ENCODE measurements around the gene KYAT1. TPM values are rescaled to one million over a fixed set of nuclear protein-coding genes. Genes with fewer than 3 reads are reported as not detected.
A peak's percentile ranks its signal among the peaks of the same experiment; 100 is the strongest.

The KYAT1 gene
- total and polyA plus RNA-seq, 2 of the 13 experiments (the other 11 are each of a cell fraction or from before 2014, with no cell fraction given) = 9.2 to 46.5 TPM

- TF ChIP-seq, protein P1, sequence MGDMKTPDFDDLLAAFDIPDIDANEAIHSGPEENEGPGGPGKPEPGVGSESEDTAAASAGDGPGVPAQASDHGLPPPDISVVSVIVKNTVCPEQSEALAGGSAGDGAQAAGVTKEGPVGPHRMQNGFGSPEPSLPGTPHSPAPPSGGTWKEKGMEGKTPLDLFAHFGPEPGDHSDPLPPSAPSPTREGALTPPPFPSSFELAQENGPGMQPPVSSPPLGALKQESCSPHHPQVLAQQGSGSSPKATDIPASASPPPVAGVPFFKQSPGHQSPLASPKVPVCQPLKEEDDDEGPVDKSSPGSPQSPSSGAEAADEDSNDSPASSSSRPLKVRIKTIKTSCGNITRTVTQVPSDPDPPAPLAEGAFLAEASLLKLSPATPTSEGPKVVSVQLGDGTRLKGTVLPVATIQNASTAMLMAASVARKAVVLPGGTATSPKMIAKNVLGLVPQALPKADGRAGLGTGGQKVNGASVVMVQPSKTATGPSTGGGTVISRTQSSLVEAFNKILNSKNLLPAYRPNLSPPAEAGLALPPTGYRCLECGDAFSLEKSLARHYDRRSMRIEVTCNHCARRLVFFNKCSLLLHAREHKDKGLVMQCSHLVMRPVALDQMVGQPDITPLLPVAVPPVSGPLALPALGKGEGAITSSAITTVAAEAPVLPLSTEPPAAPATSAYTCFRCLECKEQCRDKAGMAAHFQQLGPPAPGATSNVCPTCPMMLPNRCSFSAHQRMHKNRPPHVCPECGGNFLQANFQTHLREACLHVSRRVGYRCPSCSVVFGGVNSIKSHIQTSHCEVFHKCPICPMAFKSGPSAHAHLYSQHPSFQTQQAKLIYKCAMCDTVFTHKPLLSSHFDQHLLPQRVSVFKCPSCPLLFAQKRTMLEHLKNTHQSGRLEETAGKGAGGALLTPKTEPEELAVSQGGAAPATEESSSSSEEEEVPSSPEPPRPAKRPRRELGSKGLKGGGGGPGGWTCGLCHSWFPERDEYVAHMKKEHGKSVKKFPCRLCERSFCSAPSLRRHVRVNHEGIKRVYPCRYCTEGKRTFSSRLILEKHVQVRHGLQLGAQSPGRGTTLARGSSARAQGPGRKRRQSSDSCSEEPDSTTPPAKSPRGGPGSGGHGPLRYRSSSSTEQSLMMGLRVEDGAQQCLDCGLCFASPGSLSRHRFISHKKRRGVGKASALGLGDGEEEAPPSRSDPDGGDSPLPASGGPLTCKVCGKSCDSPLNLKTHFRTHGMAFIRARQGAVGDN (CRISPR knock-in tag; IDR thresholded peaks at IDR 0.05) = peak; percentile 96
- TF ChIP-seq ZNF703 (CRISPR knock-in tag; IDR thresholded peaks at IDR 0.05; ENCODE audit: borderline replicate concordance) (0 out of 2 replicates have a peak, but pooled peaks have one; percentile 5), ZNF30 (CRISPR knock-in tag; IDR thresholded peaks at IDR 0.05) (peak; percentile 26; the same call in 1 of the 2 replicates), YEATS2 (CRISPR knock-in tag; IDR thresholded peaks at IDR 0.05; ENCODE audit: borderline replicate concordance) (peak; percentile 81; the same call in 1 of the 2 replicates), ZNF281 (CRISPR knock-in tag; IDR thresholded peaks at IDR 0.05; ENCODE audit: borderline replicate concordance) (no peak), SAP130 (CRISPR knock-in tag; IDR thresholded peaks at IDR 0.05; ENCODE audit: low read depth) (peak; percentile 96), ZNF264 (CRISPR knock-in tag; IDR thresholded peaks at IDR 0.05) (0 out of 2 replicates have a peak, but pooled peaks have one; percentile 65), ZNF740 (CRISPR knock-in tag; IDR thresholded peaks at IDR 0.05) (no peak), POLR2A (IDR thresholded peaks at IDR 0.05; ENCODE audit: insufficient read depth in 1 of 2, low read depth in 2 of 2, low read length in 2 of 2) (peak; percentile 77 to 83), NCOA5 (CRISPR knock-in tag; IDR thresholded peaks at IDR 0.05) (no peak; the same call in 1 of the 2 replicates), HMG20A (CRISPR knock-in tag; IDR thresholded peaks at IDR 0.05; ENCODE audit: borderline replicate concordance) (no peak), ZKSCAN8 (CRISPR knock-in tag; IDR thresholded peaks at IDR 0.05; ENCODE audit: borderline replicate concordance) (0 out of 2 replicates have a peak, but pooled peaks have one; percentile 54), ZNF841 (CRISPR knock-in tag; IDR thresholded peaks at IDR 0.05; ENCODE audit: borderline replicate concordance) (no peak)
- TF ChIP-seq, protein P2, sequence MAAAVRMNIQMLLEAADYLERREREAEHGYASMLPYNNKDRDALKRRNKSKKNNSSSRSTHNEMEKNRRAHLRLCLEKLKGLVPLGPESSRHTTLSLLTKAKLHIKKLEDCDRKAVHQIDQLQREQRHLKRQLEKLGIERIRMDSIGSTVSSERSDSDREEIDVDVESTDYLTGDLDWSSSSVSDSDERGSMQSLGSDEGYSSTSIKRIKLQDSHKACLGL (CRISPR knock-in tag; IDR thresholded peaks at IDR 0.05) = peak; percentile 93; the same call in 1 of the 2 replicates
- TF ChIP-seq, protein P3, sequence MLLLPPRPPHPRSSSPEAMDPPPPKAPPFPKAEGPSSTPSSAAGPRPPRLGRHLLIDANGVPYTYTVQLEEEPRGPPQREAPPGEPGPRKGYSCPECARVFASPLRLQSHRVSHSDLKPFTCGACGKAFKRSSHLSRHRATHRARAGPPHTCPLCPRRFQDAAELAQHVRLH (CRISPR knock-in tag; IDR thresholded peaks at IDR 0.05; ENCODE audit: borderline replicate concordance, low read depth) = peak; percentile 66; the same call in 1 of the 2 replicates
These were observed 52.1 kb downstream of the KYAT1 start, which contains the start of gene SPOUT1 (continued) for GRCh38 chr9:128829477-128830251.
